MM.1S (cell line): ENCODE data around the gene PEAK1.

ENCODE experiments used
- EZH2 ChIP-seq: fragments of 300-600 bp; sonication (generic); optimal IDR thresholded peaks from 2 replicates; pipeline ENCODE3; 2017; ENCODE audit warnings: low read depth, mild to moderate bottlenecking, antibody characterized with exemption, low read length, mixed read lengths
- TF ChIP-seq, protein P1 (sequence below): fragments of 300-600 bp; sonication (generic); IDR thresholded peaks from 2 replicates; pipeline ENCODE4 v1.5.1; 2016; ENCODE audit warnings: antibody characterized with exemption, low read length, mixed read lengths

DNA sequence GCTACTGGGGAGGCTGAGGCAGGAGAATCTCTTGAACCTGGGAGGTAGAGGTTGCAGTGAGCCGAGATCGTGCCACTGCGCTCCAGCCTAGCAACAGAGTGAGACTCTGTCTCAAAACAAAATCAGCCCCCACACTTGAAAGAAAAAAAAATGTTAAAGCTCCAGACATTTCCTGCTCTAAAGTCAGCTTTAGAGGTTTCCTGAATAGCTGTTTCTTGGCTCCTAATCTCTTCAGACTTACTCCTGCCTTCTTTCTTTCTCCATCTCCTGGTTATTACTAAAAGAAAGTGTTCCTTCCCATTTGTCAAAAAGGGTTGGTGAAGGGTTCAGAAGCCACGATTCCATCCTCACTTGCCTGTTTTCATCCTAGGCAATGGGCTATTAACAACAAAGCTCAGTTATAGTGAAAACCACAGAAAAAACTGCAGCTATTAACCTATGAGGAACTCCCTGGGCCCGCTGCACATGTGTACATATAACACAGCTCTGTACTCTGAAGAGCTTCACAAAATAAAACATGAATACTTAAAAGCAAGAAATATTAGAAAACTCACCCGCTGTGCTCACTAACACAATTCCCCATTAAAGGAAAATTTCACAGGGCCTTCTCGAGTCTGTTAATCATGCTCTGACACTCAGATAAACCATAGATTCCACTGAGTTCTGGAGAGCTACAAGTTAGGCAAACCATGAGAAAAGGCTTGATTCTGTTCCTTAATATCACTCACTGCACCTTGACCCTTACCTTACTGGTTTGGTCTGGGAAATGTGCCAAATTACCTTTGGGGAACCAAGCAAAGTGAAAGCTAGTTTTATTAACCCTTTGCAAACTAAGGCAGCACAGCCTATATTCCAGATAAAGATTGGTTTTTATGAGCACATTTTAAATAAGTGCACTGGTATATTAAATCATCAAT, 259.1 kb downstream of the PEAK1 start:
- TF ChIP-seq, protein P1, sequence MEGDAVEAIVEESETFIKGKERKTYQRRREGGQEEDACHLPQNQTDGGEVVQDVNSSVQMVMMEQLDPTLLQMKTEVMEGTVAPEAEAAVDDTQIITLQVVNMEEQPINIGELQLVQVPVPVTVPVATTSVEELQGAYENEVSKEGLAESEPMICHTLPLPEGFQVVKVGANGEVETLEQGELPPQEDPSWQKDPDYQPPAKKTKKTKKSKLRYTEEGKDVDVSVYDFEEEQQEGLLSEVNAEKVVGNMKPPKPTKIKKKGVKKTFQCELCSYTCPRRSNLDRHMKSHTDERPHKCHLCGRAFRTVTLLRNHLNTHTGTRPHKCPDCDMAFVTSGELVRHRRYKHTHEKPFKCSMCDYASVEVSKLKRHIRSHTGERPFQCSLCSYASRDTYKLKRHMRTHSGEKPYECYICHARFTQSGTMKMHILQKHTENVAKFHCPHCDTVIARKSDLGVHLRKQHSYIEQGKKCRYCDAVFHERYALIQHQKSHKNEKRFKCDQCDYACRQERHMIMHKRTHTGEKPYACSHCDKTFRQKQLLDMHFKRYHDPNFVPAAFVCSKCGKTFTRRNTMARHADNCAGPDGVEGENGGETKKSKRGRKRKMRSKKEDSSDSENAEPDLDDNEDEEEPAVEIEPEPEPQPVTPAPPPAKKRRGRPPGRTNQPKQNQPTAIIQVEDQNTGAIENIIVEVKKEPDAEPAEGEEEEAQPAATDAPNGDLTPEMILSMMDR = no peak
- no peak for TF ChIP-seq EZH2
